ENCODE measurements around the gene TNRC18. TPM values are rescaled to one million over a fixed set of nuclear protein-coding genes. Genes with fewer than 3 reads are reported as not detected.

The TNRC18 gene
- total RNA-seq, 3 donors from 2014 or later (not counting 1 experiment from before 2014, with no cell fraction given) = 111 to 127 (median 124) TPM

DNA sequence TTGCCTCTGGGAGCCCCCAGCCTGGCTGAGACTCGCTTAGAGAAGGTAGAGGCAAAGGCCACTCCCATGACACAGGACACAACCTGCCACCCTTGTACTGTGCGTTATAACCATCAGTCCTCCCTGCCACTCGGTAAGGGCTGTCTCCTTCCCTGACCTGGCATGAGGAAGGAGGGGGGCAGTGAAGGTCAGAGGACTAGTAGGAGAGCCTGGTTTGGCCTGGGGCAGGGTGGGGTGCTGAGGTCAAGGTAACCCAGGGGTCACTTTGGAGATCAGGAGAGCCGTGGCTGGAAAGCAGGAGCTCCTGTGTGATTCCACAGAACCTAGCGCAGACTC, 6.9 kb upstream of the TNRC18 start:
- no peaks in the 10 kb centered on the region for H3K9me3 ChIP-seq (ENCODE audit: control insufficient read depth, insufficient read depth, low read length)
- H3K4me1 ChIP-seq (ENCODE audit: control insufficient read depth, insufficient read depth, low read length) = peaks cover 49% of the 10 kb centered on the region
- no peak overlapping the region for H3K27ac ChIP-seq (ENCODE audit: low read length)
- Mint-ChIP-seq H3K27ac (peak overlapping the region in 1 of 2 donors; percentile 36), H3K27me3 (ENCODE audit: low read depth in 2 of 2) (peaks cover 33 to 43% of the 10 kb centered on the region in 2 donors), H3K36me3 (no peaks in the 10 kb centered on the region), H3K4me3 (no peak overlapping the region), H3K4me1 (peaks cover 6 to 15% of the 10 kb centered on the region in 2 donors), H3K9me3 (no peaks in the 10 kb centered on the region)
- ATAC-seq (no peak), DNase-seq (no peak)
- intact Hi-C loops (cut with micrococcal nuclease) = no loop called here
- H3K4me3 ChIP-seq (ENCODE audit: low read length) = no peak overlapping the region
- WGBS (ENCODE audit: insufficient coverage) = 88% methylated on average over 5 of the region's 5 CpGs
- no peaks in the 10 kb centered on the region for H3K36me3 ChIP-seq (ENCODE audit: control insufficient read depth, insufficient read depth, low read length)
- H3K27me3 ChIP-seq (ENCODE audit: control insufficient read depth, insufficient read depth, low read length) = peaks cover 50% of the 10 kb centered on the region
- no peak for TF ChIP-seq CTCF (IDR thresholded peaks at IDR 0.05)

DNA sequence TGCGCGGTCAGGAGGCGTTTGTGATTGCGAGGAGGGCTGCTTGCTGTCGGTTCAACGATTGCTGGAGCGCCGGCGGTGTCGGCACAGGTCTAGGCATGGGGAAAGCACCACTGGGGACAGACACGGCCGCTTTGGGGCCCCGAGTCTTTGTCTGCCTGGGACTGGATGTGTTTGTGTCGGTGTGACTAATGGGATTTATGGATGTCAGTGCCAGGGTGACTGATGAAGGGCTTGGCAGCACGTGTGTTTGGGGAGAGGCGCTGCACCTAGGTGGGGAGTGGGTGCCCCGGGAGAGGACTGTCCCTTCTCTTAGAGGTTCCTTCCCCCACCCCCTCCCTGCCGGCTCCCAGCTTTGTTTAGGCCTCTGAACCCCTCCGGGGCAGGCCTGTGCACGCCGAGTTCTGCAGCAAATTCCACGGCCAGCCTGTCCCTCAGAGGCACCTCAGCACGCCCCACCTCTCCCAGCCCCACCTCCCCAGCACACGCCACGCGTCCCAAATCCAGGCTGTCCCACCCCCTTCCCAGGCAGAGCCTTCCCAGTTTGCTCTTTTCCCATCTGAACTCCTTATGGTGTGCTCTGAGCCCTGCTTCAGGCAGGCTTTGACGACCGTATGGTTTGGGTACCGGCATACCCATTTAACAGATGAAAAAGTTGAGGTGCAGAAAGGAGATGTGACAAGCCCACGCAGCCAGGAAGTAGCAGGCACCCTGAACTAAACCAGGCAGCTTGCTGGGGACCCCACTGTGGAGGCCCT, 6.4 kb upstream of the TNRC18 start:
- H3K9me3 ChIP-seq (ENCODE audit: control insufficient read depth, insufficient read depth, low read length) = no peaks in the 10 kb centered on the region
- DNase-seq (peak in 1 of 2 donors; percentile 28), ATAC-seq (peak in 2 of 3 donors; percentile 34 to 45)
- no peak overlapping the region for H3K27ac ChIP-seq (ENCODE audit: low read length)
- peak overlapping the region in 1 of 2 donors; percentile 36 for H3K27ac Mint-ChIP-seq
- intact Hi-C loops (cut with micrococcal nuclease) = no loop called here
- peaks cover 55% of the 10 kb centered on the region for H3K27me3 ChIP-seq (ENCODE audit: control insufficient read depth, insufficient read depth, low read length)
- H3K36me3 ChIP-seq (ENCODE audit: control insufficient read depth, insufficient read depth, low read length) = no peaks in the 10 kb centered on the region
- peaks cover 39 to 48% of the 10 kb centered on the region in 2 donors for H3K27me3 Mint-ChIP-seq (ENCODE audit: low read depth in 2 of 2)
- peaks cover 54% of the 10 kb centered on the region for H3K4me1 ChIP-seq (ENCODE audit: control insufficient read depth, insufficient read depth, low read length)
- peaks cover 6 to 20% of the 10 kb centered on the region in 2 donors for H3K4me1 Mint-ChIP-seq
- no peaks in the 10 kb centered on the region for H3K9me3 Mint-ChIP-seq
- no peak overlapping the region for H3K4me3 Mint-ChIP-seq
- WGBS (ENCODE audit: insufficient coverage) = 30% methylated on average over 30 of the region's 30 CpGs
- H3K4me3 ChIP-seq (ENCODE audit: low read length) = no peak overlapping the region
- no peak for TF ChIP-seq CTCF (IDR thresholded peaks at IDR 0.05)
- no peaks in the 10 kb centered on the region for H3K36me3 Mint-ChIP-seq

DNA sequence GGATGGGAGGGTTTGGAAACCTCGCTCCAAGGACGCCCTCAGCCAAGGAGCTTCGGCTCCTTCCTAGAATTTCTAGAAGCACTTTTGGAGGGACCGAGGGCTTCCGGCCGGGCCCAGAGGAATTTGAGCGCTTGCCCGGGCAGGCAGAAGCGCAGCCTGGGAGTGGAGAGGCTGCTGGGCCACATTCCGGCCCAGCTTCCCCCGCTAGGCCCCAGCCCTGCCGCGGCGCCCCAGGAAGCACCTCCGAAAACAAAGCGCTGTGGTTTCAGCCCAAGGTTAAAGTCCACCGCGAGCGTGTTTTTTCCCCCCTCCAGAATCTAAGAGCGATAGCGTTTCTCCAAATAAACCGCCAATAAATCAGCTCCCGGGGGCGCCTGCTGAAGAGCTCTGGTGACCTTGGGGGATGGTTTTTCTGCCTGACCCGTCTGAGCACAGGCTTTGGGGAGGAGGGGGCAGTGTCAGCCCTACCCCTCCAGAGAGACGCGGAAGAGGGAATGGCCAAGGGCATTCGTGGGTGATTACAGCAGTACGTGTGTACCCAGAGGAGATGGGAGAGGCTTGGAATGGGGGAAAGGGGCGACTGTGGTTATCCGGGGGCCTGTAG, 5.7 kb upstream of the TNRC18 start:
- Mint-ChIP-seq H3K9me3 (no peaks in the 10 kb centered on the region), H3K36me3 (no peaks in the 10 kb centered on the region), H3K27ac (peak overlapping the region in 1 of 2 donors; percentile 36), H3K27me3 (ENCODE audit: low read depth in 2 of 2) (peaks cover 42 to 55% of the 10 kb centered on the region in 2 donors), H3K4me1 (peaks cover 13 to 27% of the 10 kb centered on the region in 2 donors), H3K4me3 (peak overlapping the region; percentile 57)
- Histone ChIP-seq H3K4me1 (ENCODE audit: control insufficient read depth, insufficient read depth, low read length) (peaks cover 61% of the 10 kb centered on the region), H3K4me3 (ENCODE audit: low read length) (no peak overlapping the region), H3K27ac (ENCODE audit: low read length) (peak overlapping the region; percentile 11), H3K9me3 (ENCODE audit: control insufficient read depth, insufficient read depth, low read length) (no peaks in the 10 kb centered on the region), H3K27me3 (ENCODE audit: control insufficient read depth, insufficient read depth, low read length) (peaks cover 59% of the 10 kb centered on the region), H3K36me3 (ENCODE audit: control insufficient read depth, insufficient read depth, low read length) (no peaks in the 10 kb centered on the region)
- DNase-seq (peak in 1 of 2 donors; percentile 25), ATAC-seq (peak in 2 of 3 donors; percentile 30)
- intact Hi-C loops (cut with micrococcal nuclease) = no loop called here
- no peak for TF ChIP-seq CTCF (IDR thresholded peaks at IDR 0.05)
- 4% methylated on average over 31 of the region's 31 CpGs for WGBS (ENCODE audit: insufficient coverage)

Data from natural killer cell (primary cell).